GM13976 (cell line): ENCODE results near the gene CD34.
A peak's percentile ranks its signal among the peaks of the same experiment; 100 is the strongest.

ENCODE experiments used
- DNase-seq: peaks from one replicate; pipeline ENCODE4 v3.0.0; 2012; ENCODE audit warnings: low spot score
- CTCF ChIP-seq: IDR thresholded peaks from 2 replicates; pipeline ENCODE4 v1.5.1; 2012; ENCODE audit warnings: borderline replicate concordance, mild to moderate bottlenecking; ENCODE audit not compliant: insufficient read depth; ENCODE audit errors: extremely low read depth, missing control alignments, control extremely low read depth
- in situ Hi-C: fragments of 300-500 bp; cut with MboI; formaldehyde crosslinking; loops from one replicate; pipeline ENCODE4 v1.12.0; 2022; ENCODE audit warnings: low sequenced_read_pairs, mixed read lengths, inconsistent platforms; ENCODE audit not compliant: unreplicated experiment

The CD34 gene

GRCh38 chr1:207910591-207911354, at the start of gene CD34:
CD34 (minus strand) TSS chr1:207911125; CDS start chr1:207911080, 45 bp downstream.
- peak; percentile 47 for DNase-seq
- no peak for TF ChIP-seq CTCF
- in situ Hi-C loops: no loop called here

- in situ Hi-C loops: no loop called here
- TF ChIP-seq CTCF: no peak
- DNase-seq: no peak
Measured at GRCh38 chr1:207960346-207960745, 49.4 kb upstream of the CD34 start.

GRCh38 chr1:207959910-207960309, 49.0 kb upstream of the CD34 start:
- in situ Hi-C loops: no loop called here
- no peak for TF ChIP-seq CTCF
- no peak for DNase-seq

- DNase-seq: peak; percentile 51
- TF ChIP-seq CTCF: no peak
- in situ Hi-C loops: no loop called here
Measured at GRCh38 chr1:207959141-207959825, 48.4 kb upstream of the CD34 start.

- no peak for DNase-seq
- in situ Hi-C loops: no loop called here
- no peak for TF ChIP-seq CTCF
Measured at GRCh38 chr1:207958376-207959139, 47.6 kb upstream of the CD34 start.

- TF ChIP-seq CTCF: no peak
- in situ Hi-C loops: no loop called here
- no peak for DNase-seq
Measured at GRCh38 chr1:207956986-207957385, 46.1 kb upstream of the CD34 start.
